GM19463 (cell line): Measurements from ENCODE around the gene AKAP13.
"Not testable (repeated sequence)": the region's sequence is repeated elsewhere in the genome, so short reads cannot be mapped to it uniquely, and the experiment has no call there.

ENCODE experiments used
- ATAC-seq: cut with Tn5 transposase; IDR thresholded peaks from one replicate; pipeline ENCODE4 v1.9.1; 2021; ENCODE audit warnings: mild to moderate bottlenecking, moderate library complexity; ENCODE audit not compliant: unreplicated experiment

Gene AKAP13

DNA sequence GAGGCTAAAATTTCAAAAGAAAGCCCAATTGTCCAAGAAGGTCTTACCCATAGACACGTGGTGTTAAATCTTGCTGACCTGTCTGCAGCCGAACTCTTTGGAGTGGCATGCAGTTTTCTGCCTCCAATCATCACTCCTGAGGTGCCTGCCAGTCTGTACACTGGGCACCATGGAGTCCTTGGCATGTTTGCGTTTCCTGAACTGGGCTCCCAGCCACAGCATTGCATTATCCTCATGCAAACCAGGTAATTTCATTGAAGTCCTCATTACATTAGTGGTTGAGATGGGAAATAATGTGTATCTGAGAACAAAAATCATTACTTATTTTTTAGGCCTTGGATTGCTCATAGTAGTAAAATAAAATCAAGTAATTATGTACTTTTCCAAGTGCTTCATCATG, 152.3 kb downstream of the AKAP13 start:
- no peak for ATAC-seq

- ATAC-seq: peak; percentile 96
Observed at GRCh38 chr15:85534031-85534430, 153.6 kb downstream of the AKAP13 start.

DNA sequence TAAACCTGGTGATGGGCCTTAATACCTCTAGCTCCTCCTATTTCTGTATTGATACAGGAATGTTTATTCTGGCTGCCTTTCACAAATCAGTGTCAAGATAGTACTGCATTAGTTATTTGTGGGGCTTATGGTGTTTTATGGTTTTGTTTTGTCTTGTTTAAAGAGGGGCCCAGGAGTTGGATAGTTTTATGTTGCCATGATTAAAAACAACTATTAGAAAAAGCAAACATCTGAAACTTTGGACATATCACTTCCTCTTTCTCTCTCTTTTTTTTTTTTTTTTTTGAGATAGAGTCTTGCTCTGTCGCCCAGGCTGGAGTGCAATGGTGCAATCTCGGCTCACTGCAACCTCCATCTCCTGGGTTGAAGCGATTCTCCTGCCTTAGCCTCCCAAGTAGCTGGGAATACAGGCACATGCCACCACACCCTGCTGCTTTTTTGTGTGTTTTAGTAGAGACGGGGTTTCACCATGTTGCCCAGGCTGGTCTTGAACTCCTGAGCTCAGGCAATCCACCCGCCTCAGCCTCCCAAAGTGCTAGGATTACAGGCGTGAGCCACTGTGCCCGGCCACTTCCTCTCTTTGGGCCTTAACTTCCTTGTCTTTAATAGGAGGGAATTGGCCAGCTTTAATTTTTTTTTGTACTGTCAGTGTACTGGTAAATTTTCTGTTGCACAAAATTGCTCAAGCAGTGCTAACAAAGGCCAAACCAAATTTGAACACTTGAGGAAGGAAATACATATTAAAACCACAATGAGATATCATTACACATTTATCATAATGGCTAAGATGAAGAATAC, 155.3 kb downstream of the AKAP13 start:
- ATAC-seq: not testable (repeated sequence)

- ATAC-seq: no peak
Observed at GRCh38 chr15:85536341-85536740, 155.9 kb downstream of the AKAP13 start.

DNA sequence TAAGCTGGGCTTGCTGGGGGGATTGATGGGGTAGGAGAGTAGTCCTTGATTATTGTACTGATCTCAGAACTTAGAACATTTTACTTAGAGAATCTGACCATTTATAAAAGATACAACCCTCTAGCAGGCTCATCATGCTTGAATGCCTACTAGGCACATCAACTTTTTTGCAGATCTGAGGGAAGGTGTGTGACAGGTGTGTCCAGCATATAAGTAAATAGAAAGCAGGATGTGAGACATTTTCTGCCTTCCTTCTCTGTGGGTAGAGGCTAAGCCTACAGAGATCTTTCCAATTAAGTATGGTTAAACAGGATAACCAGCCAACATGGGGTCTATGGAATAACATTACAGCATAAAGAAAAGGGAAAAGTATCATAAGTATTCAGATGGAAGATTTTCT, 159.1 kb downstream of the AKAP13 start:
- no peak for ATAC-seq

GRCh38 chr15:85540085-85540797, 159.8 kb downstream of the AKAP13 start:
- no peak for ATAC-seq

- ATAC-seq: peak; percentile 70
Observed at GRCh38 chr15:85541744-85542143, 161.3 kb downstream of the AKAP13 start.

- no peak for ATAC-seq
Observed at GRCh38 chr15:85542488-85542887, 162.1 kb downstream of the AKAP13 start.

DNA sequence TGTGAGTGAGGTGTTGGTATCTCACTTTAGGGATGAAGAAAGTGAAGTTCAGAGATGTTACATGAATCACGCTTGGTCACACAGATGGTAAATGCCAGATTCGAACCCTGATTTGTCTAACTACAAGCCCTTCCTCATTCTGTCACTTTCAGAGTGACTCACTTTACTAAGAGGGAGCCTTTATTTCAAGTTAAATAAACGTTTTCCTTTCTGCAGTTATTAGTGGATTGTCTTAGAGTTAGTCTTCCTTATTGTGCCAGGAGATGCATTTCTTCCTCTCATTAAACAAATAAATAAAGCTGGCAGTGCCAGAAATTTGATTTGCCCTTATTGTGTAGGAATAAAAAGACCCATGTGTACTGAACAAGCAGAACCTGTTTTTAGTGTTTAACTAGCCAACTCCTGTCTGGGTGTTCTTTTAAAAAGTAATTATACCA, 162.5 kb downstream of the AKAP13 start:
- no peak for ATAC-seq

DNA sequence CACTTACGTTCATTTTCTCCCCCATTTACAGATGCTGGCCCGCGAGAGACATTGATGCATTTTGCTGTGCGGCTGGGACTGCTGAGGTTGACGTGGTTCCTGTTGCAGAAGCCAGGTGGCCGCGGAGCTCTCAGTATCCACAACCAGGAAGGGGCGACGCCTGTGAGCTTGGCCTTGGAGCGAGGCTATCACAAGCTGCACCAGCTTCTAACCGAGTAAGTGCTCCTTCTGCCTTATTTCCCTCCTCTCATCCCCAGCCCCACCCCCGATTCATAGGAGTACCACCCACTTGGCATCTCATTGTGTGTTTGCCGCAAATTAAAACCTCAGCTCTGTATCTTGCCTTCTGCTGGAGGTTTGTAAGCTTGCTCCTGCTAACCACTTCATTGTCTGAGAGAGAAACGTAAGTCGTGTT, 163.3 kb downstream of the AKAP13 start:
- no peak for ATAC-seq

DNA sequence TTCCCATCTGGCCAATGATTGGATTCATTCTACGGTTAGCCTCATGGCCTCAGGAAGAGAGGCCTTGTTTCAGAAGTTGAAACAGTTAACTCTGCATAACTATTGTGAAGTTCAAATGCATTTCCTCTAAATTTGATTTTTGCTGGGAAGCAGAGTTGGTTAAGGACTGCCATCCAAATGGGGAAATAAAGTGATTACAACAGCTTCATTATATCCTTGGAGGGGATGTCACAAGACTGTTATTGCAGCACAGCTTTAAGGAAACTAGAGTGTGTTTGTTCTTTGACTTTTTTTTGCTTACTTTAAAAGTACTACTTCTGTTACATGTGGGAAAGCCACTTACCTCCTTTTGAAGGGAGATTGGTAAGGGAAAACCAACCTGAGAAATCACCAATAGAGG, 164.8 kb downstream of the AKAP13 start:
- ATAC-seq: no peak

GRCh38 chr15:85545752-85546151, 165.3 kb downstream of the AKAP13 start:
- ATAC-seq: no peak

DNA sequence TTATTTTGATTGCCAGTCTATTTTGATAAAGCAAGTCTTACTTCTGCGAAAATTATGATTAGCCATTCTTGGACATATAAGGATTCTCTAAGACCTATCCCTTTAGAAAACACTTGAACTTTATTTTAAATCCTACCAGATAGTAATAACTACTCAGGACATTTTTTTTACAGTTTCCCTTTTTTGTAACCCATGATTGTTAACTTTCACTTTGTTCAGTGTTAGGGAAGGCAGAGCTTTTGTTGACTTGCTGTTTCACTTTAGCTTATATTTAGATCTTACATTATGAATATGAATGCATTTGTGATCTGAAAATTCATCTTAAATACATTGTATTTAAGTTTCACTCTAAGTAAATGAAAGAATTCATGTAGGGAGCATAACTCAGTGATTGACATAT, 167.0 kb downstream of the AKAP13 start:
- no peak for ATAC-seq

DNA sequence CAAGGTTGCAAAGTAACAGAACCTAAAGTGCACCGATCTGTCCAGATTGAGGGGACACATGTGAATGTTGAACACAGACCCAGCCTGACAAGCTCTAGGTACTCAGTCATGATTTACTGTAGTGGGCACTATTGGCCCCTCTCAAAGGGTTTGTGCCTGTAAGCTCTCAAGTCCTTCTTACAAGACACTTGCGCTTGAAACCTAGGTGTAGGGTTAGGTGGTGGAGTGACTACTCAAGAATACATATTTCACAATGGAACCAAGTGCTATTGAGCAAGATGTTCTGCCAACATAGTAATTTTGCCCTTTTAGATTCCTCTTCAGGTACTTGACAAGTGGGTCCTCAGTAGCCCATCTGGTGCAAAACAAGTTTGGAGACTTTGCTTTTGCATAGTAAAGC, 169.9 kb downstream of the AKAP13 start:
- no peak for ATAC-seq

GRCh38 chr15:85551221-85551832, 170.9 kb downstream of the AKAP13 start:
- no peak for ATAC-seq

DNA sequence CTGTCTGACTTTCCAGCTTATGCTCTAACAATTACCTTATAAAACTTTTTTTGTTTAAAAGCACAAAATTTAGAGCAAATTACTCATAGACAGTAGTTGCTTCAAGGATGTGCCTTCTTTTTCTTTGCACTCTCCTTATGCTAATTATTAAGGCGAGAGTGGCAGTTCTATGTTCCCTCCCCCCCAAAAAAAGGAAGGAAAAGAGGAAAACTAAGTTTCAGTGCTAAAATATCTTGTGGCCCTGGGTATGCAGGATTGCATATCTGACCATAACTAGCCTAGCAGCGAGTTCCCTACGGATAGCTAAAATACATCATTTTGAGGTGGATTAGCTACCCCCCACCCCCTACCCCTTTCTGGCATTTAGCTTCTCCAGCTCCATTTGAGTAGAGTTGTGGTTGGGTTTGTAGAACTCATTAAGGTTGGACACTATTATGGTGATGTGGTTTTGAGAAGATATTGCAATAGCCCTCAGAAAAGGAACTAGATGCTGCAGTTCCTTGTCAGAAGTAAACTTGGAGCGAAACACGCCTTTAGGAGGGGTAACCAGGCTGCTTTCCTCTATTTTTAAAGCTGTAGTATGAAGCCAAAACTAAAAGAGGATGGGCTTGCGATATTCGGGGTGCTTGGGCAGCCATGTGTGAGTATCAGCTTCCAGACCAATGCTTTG, 174.6 kb downstream of the AKAP13 start:
- peak; percentile 44 for ATAC-seq

DNA sequence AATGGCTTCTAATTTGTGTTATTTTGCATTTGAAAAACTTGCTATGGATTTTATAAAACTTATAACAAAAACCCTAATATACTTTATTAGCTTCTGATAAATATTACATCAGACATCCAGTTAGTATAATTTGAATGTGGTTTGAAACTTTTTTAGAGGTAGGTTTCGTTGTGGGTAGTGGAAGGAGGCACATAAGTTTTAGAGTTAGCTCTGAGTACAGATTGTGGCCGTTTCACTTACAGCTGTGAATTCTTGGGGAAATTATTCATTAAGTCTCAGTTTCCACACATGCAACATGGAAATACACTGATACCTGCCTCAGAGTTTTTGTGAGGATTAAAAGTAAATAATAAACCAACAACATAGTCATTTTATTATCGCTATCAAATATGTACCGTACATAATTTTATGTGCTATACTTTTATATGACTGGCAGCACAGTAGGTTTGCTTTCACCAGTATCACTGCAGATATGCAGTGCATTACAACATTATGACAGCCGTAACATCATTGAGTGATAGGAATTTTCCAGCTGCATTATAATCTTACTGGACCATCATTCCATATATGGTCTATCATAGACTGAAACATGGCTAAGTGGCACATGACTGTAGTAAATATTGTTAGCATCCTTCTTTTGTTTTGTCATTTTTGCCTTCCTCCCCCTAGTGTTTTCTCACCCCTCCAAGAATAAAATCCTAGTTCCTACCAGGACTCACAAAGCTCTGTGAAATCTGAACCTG, 175.6 kb downstream of the AKAP13 start:
- peak; percentile 73 for ATAC-seq

DNA sequence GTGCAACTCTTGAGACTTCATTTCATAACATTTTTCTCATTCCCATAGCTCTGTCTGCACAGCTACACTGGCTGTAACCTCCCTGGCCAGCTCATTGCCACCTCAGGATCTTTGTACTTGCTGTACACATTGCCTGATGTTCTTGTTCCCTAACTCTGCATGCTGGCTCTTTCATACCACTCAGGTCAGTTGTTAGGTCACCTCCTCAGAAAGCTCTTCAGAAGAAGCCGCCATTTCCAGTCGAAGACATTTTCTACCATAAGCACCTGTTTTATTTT, 176.2 kb downstream of the AKAP13 start:
- ATAC-seq: no peak

GRCh38 chr15:85557385-85557784, 177.0 kb downstream of the AKAP13 start:
- no peak for ATAC-seq

DNA sequence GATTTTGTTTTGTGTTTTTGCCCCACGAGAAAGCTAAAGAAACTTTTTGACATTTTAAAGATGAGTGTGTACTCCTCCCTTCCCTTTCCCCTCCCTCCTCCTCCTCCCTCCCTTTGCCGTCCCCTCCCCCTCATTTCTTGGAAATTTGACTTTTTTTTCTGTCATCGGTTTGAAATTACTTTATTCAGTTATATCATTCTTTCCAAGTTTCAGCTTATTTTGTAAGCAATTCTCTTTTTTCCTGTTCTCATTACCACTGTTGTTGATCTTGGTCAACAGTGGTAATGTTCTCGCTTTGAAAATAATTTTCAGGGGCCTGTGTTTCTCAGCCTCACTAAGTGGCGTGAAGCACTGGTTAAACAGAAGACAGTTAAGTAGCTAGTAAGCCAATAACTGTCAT, 178.4 kb downstream of the AKAP13 start:
- ATAC-seq: no peak

- ATAC-seq: no peak
Observed at GRCh38 chr15:85559530-85559929, 179.1 kb downstream of the AKAP13 start.
